GM20000 (cell line): ENCODE data around the gene ZNF484.
"Not testable (repeated sequence)": the region's sequence is repeated elsewhere in the genome, so short reads cannot be mapped to it uniquely, and the experiment has no call there.

ENCODE experiments used
- DNase-seq: peaks from one replicate; pipeline ENCODE4 v3.0.0; 2012; ENCODE audit warnings: low spot score
- TF ChIP-seq, protein P1 (sequence below): IDR thresholded peaks from 2 replicates; pipeline ENCODE4 v1.5.1; 2012; ENCODE audit warnings: mild to moderate bottlenecking, control low read depth; ENCODE audit errors: extremely low read depth, missing control alignments

Gene ZNF484

DNA sequence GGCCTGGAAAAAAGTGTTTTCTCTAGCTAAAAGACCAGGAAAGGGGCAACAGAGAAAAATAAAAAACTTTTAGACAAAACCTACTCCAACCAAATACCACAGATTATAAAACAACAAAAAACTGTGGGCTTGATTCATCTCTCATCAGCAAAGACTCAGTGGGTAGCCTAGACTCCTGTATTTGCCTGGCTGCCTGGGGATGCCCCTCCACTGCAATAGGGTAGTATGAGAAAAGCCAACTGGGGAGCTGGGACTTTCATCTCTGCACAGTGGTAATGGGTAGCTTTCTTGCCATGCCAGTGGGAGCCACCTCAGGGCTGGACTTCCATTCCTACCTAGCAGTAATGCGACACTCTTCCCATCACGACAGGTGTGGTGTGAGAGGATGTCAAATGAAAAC is 7.5 kb downstream of the ZNF484 start:
- TF ChIP-seq, protein P1, sequence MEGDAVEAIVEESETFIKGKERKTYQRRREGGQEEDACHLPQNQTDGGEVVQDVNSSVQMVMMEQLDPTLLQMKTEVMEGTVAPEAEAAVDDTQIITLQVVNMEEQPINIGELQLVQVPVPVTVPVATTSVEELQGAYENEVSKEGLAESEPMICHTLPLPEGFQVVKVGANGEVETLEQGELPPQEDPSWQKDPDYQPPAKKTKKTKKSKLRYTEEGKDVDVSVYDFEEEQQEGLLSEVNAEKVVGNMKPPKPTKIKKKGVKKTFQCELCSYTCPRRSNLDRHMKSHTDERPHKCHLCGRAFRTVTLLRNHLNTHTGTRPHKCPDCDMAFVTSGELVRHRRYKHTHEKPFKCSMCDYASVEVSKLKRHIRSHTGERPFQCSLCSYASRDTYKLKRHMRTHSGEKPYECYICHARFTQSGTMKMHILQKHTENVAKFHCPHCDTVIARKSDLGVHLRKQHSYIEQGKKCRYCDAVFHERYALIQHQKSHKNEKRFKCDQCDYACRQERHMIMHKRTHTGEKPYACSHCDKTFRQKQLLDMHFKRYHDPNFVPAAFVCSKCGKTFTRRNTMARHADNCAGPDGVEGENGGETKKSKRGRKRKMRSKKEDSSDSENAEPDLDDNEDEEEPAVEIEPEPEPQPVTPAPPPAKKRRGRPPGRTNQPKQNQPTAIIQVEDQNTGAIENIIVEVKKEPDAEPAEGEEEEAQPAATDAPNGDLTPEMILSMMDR, result no peak
- DNase-seq, result no peak

GRCh38 chr9:92866600-92866999 is 11.2 kb downstream of the ZNF484 start:
- DNase-seq, result not testable (repeated sequence)

DNA sequence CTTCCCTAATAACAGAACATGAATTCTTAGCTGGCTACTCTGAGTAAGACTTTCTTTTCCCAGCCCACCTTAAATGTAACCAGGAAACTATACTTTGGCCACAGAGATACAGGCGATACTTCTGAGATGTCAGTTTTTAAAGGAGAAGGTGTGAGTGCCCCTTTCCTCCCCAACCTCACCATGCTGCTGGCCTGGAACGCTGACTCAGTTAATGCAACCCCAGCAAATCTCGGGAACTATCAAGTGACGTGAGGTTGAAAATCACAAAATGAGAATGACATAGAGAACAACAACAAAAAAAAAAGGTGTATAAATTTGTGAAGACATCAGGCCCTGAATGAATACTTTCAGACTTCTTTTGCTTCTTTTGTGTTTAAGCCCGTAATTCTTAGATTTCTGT is 13.7 kb downstream of the ZNF484 start:
- DNase-seq, result no peak
- TF ChIP-seq, protein P1, result no peak

DNA sequence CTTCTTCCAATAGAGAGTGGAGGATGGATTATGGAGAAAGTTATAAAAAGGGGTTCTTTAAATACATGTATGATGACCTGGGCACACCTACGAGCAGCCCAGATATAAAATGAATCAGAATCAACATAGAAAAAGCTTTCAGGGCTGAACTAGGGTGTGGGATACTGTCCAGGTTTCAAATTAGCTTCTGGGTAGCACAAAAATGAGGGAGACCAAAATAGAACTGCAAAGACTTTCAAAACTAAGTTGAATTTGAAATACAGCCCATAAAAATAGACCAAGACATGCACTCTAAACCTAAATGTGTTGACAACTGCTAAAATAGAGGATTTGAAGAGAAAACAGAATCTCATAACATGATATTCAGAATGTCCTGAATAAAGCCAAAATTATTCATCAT is 17.0 kb downstream of the ZNF484 start:
- no peak for DNase-seq
- TF ChIP-seq, protein P1, result no peak

- no peak for DNase-seq
- TF ChIP-seq, protein P1, result no peak
Measured at GRCh38 chr9:92857236-92857635, 20.6 kb downstream of the ZNF484 start.

DNA sequence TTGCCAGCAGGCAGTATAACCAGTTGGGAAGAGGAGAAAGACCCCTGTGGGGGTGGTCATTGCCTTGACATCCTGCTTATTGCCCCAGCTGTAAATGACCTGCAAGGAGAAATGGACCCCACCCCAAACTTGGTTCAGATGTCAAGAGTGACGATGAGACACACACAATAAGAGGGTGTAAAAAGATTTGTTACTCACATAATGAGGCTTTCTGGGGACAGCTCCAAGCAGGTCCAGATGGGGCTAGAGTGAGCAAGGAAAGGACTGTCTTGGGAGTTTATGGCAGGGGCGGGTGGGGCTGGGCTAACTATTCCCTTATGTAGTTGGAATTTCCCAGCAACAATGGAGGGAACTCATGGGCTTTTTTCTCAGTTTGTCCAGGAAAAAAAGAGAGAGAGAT is 24.1 kb downstream of the ZNF484 start:
- TF ChIP-seq, protein P1, result no peak
- no peak for DNase-seq

- TF ChIP-seq, protein P1, result no peak
- DNase-seq, result no peak
Measured at GRCh38 chr9:92850898-92851297, 26.9 kb downstream of the ZNF484 start.

DNA sequence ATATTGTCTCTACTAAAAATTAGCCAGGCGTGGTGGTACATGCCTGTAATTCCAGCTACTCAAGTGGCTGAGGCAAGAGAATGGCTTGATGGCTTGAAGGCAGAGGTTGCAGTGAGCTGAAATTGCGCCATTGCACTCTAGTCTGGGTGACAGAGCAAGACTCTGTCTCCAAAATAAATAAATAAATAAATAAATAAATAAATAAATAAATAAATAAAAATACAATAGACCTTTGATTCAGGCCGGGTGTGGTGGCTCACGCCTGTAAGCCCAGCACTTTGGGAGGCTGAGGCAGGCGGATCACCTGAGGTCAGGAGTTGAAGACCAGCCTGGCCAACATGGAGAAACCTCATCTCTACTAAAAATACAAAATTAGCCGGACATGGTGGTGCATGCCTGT is 29.1 kb downstream of the ZNF484 start:
- DNase-seq, result not testable (repeated sequence)

- DNase-seq, result no peak
- TF ChIP-seq, protein P1, result no peak
Measured at GRCh38 chr9:92846662-92847145, 31.1 kb downstream of the ZNF484 start.

DNA sequence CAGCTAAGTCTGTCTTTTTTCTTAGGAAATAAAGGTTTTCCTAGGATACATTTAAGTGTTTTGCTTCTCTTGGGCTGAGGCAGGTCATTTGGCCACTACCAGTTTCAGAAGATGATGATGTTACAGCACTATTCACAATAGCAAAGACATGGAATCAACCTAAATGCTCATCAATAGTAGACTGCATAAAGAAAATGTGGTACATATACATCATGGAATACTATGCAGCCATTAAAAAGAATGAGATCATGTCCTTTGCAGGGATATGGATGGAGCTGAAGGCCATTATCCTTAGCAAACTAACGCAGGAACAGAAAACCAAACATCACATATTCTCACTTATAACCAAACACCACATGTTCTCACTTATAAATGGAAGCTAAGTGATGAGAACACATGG is 39.4 kb downstream of the ZNF484 start:
- not testable (repeated sequence) for DNase-seq
